B cell (primary cell): ENCODE measurements around the gene CSTA. TPM values are rescaled to one million over a fixed set of nuclear protein-coding genes. Genes with fewer than 3 reads are reported as not detected.
A peak's percentile ranks its signal among the peaks of the same experiment; 100 is the strongest.

Experiments used
- ATAC-seq: fragments of 200-7000 bp; cut with Tn5 transposase; one replicate; pipeline ENCODE4 v1.10.0; 2021; ENCODE audit warnings: low read depth, mild to moderate bottlenecking, moderate number of reproducible peaks, moderate library complexity
- CTCF ChIA-PET: fragments of 350-600 bp; sonication (Branson Sonifier 250); formaldehyde crosslinking; loops from one replicate; lab custom pipeline; 2021; ENCODE audit warnings: antibody characterized with exemption, inconsistent platforms; lab: Charles Lee
- POLR2A ChIA-PET: fragments of 350-600 bp; sonication (Branson Sonifier 250); formaldehyde crosslinking; loops from one replicate; lab custom pipeline; 2021; ENCODE audit warnings: antibody characterized with exemption; lab: Charles Lee
- DNase-seq: peaks from one replicate; pipeline ENCODE4 v3.0.0; 2013
- H2AFZ ChIP-seq: 2 replicates; pipeline ENCODE4 v1.6.1; 2012; ENCODE audit warnings: mild to moderate bottlenecking, low read depth, low read length; ENCODE audit not compliant: insufficient read depth, poor library complexity, severe bottlenecking
- H3K27ac ChIP-seq, 2 donors: 1 replicate in 1 of 2; 2 replicates in 1 of 2; pipeline ENCODE4 v1.5.1; 2012 to 2013; ENCODE audit warnings: low read length in 2 of 2, mild to moderate bottlenecking in 2 of 2, moderate library complexity in 1 of 2
- H3K27me3 ChIP-seq, 4 experiments: fragments of 200-600 bp in 1 of 4; sonication (generic) in 1 of 4; replicated peaks in 1 of 4; 1 replicate in 2 of 4; 2 replicates in 2 of 4; pipeline versions ENCODE4 v1.6.1 to v1.7.0; 2013 to 2016; ENCODE audit warnings: low read length in 3 of 4, mild to moderate bottlenecking in 2 of 4, mixed read lengths in 1 of 4, moderate library complexity in 1 of 4; ENCODE audit not compliant: insufficient read depth in 4 of 4, control insufficient read depth in 3 of 4; ENCODE audit errors: control extremely low read depth in 1 of 4
- H3K36me3 ChIP-seq, 2 experiments: replicated peaks in 1 of 2; 1 replicate in 1 of 2; 2 replicates in 1 of 2; pipeline versions ENCODE4 v1.6.1 to v1.7.1; 2013; ENCODE audit warnings: low read length in 1 of 2; ENCODE audit not compliant: insufficient read depth in 2 of 2, control insufficient read depth in 1 of 2; ENCODE audit errors: control extremely low read depth in 1 of 2, extremely low read depth in 1 of 2
- H3K4me1 ChIP-seq, 2 donors: fragments of 200-600 bp in 1 of 2; sonication (generic) in 1 of 2; 1 replicate in 1 of 2; 2 replicates in 1 of 2; pipeline versions ENCODE4 v1.5.1 to v1.6.1; 2013 to 2017; ENCODE audit warnings: low read length in 2 of 2; ENCODE audit not compliant: control insufficient read depth in 2 of 2, insufficient read depth in 2 of 2
- H3K4me2 ChIP-seq: replicated peaks from 2 replicates; pipeline ENCODE3; 2012; ENCODE audit warnings: mild to moderate bottlenecking, low read depth, low read length; ENCODE audit not compliant: poor library complexity, severe bottlenecking
- H3K4me3 ChIP-seq, 5 experiments: fragments of 200-600 bp in 1 of 5; sonication (generic) in 1 of 5; 1 replicate in 3 of 5; 2 replicates in 2 of 5; pipeline versions ENCODE4 v1.5.1 to v1.7.0; 2011 to 2016; ENCODE audit warnings: low read length in 4 of 5, mild to moderate bottlenecking in 4 of 5, low read depth in 2 of 5, control low read depth in 1 of 5, moderate library complexity in 1 of 5; ENCODE audit not compliant: insufficient read depth in 1 of 5; ENCODE audit errors: control extremely low read depth in 1 of 5, extremely low read depth in 1 of 5
- H3K79me2 ChIP-seq: fragments of 200-600 bp; sonication (generic); one replicate; pipeline ENCODE4 v1.6.0; 2016; ENCODE audit warnings: low read length; ENCODE audit not compliant: control insufficient read depth, insufficient read depth
- H3K9ac ChIP-seq: fragments of 200-600 bp; sonication (generic); 2 replicates; pipeline ENCODE4 v1.6.1; 2017; ENCODE audit warnings: mild to moderate bottlenecking, low read length, moderate library complexity
- H3K9me3 ChIP-seq, 3 donors: one replicate each; pipeline versions ENCODE4 v1.6.1 to v1.7.1; 2013; ENCODE audit warnings: low read length in 2 of 3; ENCODE audit not compliant: control insufficient read depth in 2 of 3, insufficient read depth in 1 of 3; ENCODE audit errors: control extremely low read depth in 1 of 3
- H4K20me1 ChIP-seq: 2 replicates; pipeline ENCODE4 v1.6.0; 2012; ENCODE audit warnings: mild to moderate bottlenecking, low read length; ENCODE audit not compliant: insufficient read depth, control insufficient read depth, poor library complexity, severe bottlenecking
- H3K27ac Mint-ChIP-seq: one replicate; pipeline ENCODE4 v1.8.0; 2021; ENCODE audit warnings: mixed read lengths
- H3K27me3 Mint-ChIP-seq: one replicate; pipeline ENCODE4 v1.8.0; 2021; ENCODE audit warnings: mixed read lengths
- H3K4me1 Mint-ChIP-seq: one replicate; pipeline ENCODE4 v1.8.0; 2021; ENCODE audit warnings: mixed read lengths
- H3K4me3 Mint-ChIP-seq: one replicate; pipeline ENCODE4 v1.8.0; 2021; ENCODE audit warnings: mixed read lengths
- H3K9me3 Mint-ChIP-seq: one replicate; pipeline ENCODE4 v1.8.0; 2022; ENCODE audit warnings: mixed read lengths; ENCODE audit not compliant: insufficient read depth
- EZH2 ChIP-seq: IDR thresholded peaks from 2 replicates; pipeline ENCODE4 v1.6.1; 2012; ENCODE audit warnings: borderline replicate concordance, low read depth, mild to moderate bottlenecking, moderate library complexity, low read length; ENCODE audit not compliant: insufficient read depth, poor library complexity, severe bottlenecking
- WGBS: methylation state at CpG from one replicate; pipeline ENCODE4 v1.1.5; 2013; ENCODE audit warnings: missing lambda C conversion rate; ENCODE audit not compliant: insufficient coverage; 5-methylcytosine and 5-hydroxymethylcytosine counted together
- intact Hi-C: fragments of 100-400 bp; cut with micrococcal nuclease; formaldehyde crosslinking; loops from one replicate; pipeline ENCODE4 v1.10.0; 2022
- polyA minus RNA-seq: library from RNA; depleted of rRNA, polyadenylated mRNA; stranded (reverse); fragments of >200 nt; gene quantifications from 2 replicates; pipeline ENCODE4 v1.2.3, GENCODE V29; 2012
- polyA plus RNA-seq: library from polyadenylated mRNA; depleted of rRNA; stranded (reverse); fragments of >200 nt; gene quantifications from 2 replicates; pipeline ENCODE4 v1.2.3, GENCODE V29; 2012
- total RNA-seq, 2 donors: library from RNA; stranded (reverse); fragments of 120-200 nt in 1 of 2; gene quantifications; 1 replicate in 1 of 2; 2 replicates in 1 of 2; pipeline versions ENCODE4 v1.2.3 to v1.2.4, GENCODE V29; 2013 to 2022
- TF ChIP-seq, protein P1 (sequence below): fragments of 200-600 bp; IDR thresholded peaks from one replicate; pipeline ENCODE4 v1.8.0; 2022; ENCODE audit warnings: antibody characterized with exemption, mild to moderate bottlenecking

CSTA gene, protein sequence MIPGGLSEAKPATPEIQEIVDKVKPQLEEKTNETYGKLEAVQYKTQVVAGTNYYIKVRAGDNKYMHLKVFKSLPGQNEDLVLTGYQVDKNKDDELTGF
- not detected in 2 replicates for total RNA-seq
- 3.7 TPM for total RNA-seq (2013)
- 1.0 and 1.3 TPM in 2 replicates for polyA plus RNA-seq
- 0.43 TPM in 1 of 2 replicates, not detected in the other for polyA minus RNA-seq

DNA sequence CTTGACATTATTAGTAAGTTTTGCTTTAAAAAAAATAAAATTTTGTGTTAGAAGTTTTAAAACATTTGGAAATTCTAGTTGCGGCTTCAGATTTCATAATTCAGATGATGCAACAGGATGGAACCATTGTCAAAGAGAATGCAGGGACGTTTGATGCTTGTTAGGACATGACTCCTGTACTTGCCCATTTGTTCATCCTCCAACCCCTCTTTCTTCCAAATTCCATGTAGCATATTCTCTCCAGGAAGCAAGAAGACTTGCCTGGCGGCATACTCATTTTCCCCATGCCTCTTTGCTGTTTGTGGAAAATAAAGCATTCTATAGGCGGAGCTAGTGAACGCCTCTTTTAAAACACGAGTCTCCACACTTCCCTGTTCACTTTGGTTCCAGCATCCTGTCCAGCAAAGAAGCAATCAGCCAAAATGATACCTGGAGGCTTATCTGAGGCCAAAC lies at the start of gene CSTA:
Gene CSTA (plus strand): TSS at position 378 of the 453 bp plus-strand sequence. CDS start 45 bp downstream, at position 423.
- Histone ChIP-seq H3K4me3 (peak within 1 kb of the TSS in 1 of 5 experiments; percentile 46), H3K9me3 (peaks cover 0 to 6% (median 3%) of the 10 kb centered on the region in 3 donors), H3K36me3 (no peaks in the 10 kb centered on the region), H2AFZ (no peak within 1 kb of the TSS), H3K27me3 (no peaks in the 10 kb centered on the region), H3K9ac (no peak within 1 kb of the TSS), H3K79me2 (no peaks in the 10 kb centered on the region), H3K27ac (no peak within 1 kb of the TSS), H3K4me1 (no peaks in the 10 kb centered on the region), H4K20me1 (no peaks in the 10 kb centered on the region), H3K4me2 (no peak within 1 kb of the TSS)
- intact Hi-C loops = no loop called here
- no peak within 1 kb of the TSS for H3K4me3 Mint-ChIP-seq
- ChIA-PET POLR2A (no interaction called here), CTCF (no interaction called here)
- no peak for TF ChIP-seq EZH2
- TF ChIP-seq, protein P1, sequence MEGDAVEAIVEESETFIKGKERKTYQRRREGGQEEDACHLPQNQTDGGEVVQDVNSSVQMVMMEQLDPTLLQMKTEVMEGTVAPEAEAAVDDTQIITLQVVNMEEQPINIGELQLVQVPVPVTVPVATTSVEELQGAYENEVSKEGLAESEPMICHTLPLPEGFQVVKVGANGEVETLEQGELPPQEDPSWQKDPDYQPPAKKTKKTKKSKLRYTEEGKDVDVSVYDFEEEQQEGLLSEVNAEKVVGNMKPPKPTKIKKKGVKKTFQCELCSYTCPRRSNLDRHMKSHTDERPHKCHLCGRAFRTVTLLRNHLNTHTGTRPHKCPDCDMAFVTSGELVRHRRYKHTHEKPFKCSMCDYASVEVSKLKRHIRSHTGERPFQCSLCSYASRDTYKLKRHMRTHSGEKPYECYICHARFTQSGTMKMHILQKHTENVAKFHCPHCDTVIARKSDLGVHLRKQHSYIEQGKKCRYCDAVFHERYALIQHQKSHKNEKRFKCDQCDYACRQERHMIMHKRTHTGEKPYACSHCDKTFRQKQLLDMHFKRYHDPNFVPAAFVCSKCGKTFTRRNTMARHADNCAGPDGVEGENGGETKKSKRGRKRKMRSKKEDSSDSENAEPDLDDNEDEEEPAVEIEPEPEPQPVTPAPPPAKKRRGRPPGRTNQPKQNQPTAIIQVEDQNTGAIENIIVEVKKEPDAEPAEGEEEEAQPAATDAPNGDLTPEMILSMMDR = no peak
- no peak for ATAC-seq
- H3K27me3 Mint-ChIP-seq = no peaks in the 10 kb centered on the region
- peaks cover 4% of the 10 kb centered on the region for H3K9me3 Mint-ChIP-seq
- no peak within 1 kb of the TSS for H3K27ac Mint-ChIP-seq
- WGBS = 93% methylated on average over 2 of the region's 6 CpGs
- no peaks in the 10 kb centered on the region for H3K4me1 Mint-ChIP-seq
- DNase-seq = no peak

DNA sequence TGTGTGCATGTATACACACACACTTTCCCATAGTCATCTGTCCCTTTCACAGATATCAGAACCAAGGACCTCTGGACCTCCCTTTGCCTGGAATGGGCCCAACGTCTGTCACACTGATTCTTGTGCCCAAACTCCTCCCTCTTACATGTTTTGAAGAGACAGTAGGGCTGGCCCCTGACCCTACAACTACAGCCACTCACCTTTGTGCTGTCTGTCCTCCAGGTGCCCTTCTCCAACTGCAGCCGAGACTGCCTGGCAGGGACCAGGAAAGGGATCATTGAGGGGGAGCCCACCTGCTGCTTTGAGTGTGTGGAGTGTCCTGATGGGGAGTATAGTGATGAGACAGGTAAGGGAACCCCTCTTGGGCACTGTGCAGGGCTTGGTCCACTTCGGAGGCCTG lies 43.2 kb upstream of the CSTA start:
- Histone ChIP-seq H3K27ac (no peak overlapping the region), H3K4me1 (no peaks in the 10 kb centered on the region), H3K9me3 (no peaks in the 10 kb centered on the region), H3K4me2 (no peak overlapping the region), H3K36me3 (no peaks in the 10 kb centered on the region), H2AFZ (no peak overlapping the region), H3K4me3 (no peak overlapping the region), H3K9ac (no peak overlapping the region), H4K20me1 (no peaks in the 10 kb centered on the region), H3K27me3 (no peaks in the 10 kb centered on the region), H3K79me2 (no peaks in the 10 kb centered on the region)
- CTCF ChIA-PET = no interaction called here
- Mint-ChIP-seq H3K4me3 (no peak overlapping the region), H3K27me3 (peaks cover 6% of the 10 kb centered on the region), H3K4me1 (no peaks in the 10 kb centered on the region), H3K9me3 (no peaks in the 10 kb centered on the region), H3K27ac (no peak overlapping the region)
- no peak for ATAC-seq
- 97% methylated on average over 2 of the region's 3 CpGs for WGBS
- DNase-seq = no peak
- TF ChIP-seq EZH2 = no peak
- TF ChIP-seq, protein P1 = no peak
- intact Hi-C loops = no loop called here
- POLR2A ChIA-PET = no interaction called here
